K562 (cell line): ENCODE results near the gene SIRPB2.

Experiments used
- CBFA2T3 ChIP-seq: fragments of 450-650 bp; IDR thresholded peaks from 2 replicates; pipeline ENCODE4 v1.6.1; 2017
- MAFG ChIP-seq: fragments of 450-650 bp; conservative IDR thresholded peaks from 2 replicates; pipeline ENCODE4 v1.6.1; 2016; ENCODE audit warnings: missing genetic modification characterization, missing compliant biosample characterization
- SP1 ChIP-seq: sonication (generic); formaldehyde crosslinking; IDR thresholded peaks from 2 replicates; pipeline ENCODE4 v1.8.1; 2022; ENCODE audit warnings: mild to moderate bottlenecking, missing genetic modification reagents
- STAG1 ChIP-seq: sonication (generic); formaldehyde crosslinking; IDR thresholded peaks from 2 replicates; pipeline ENCODE4 v1.5.0; 2020; ENCODE audit warnings: missing genetic modification reagents, borderline replicate concordance

DNA sequence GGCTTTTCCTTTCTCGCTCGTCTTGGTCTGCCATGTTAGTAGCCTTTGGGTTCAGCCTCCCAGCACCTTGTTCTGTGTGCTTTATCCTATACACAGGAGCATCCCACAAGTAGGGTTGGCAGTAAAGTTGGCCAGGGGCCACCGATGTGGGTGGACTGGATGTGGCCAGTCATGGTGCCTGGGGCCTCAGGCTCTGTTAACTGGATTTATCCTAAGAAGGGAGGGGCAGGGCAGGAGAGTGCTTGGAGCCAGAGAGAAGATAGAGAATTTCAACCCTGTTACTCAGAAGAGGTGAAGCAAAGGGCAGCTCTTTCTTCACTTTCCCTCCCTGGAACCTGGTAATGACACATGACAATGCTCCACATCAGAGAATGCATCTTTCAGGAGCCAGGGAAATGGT, 14.1 kb upstream of the SIRPB2 start:
- TF ChIP-seq MAFG (tag) = no peak
- no peak for TF ChIP-seq STAG1 (CRISPR knock-in tag)
- no peak for TF ChIP-seq CBFA2T3
- no peak for TF ChIP-seq SP1 (CRISPR knock-in tag)
